HG03378 (cell line): ENCODE data around the gene UNC13D.
A peak's percentile ranks its signal among the peaks of the same experiment; 100 is the strongest.
"Not testable (repeated sequence)": the region's sequence is repeated elsewhere in the genome, so short reads cannot be mapped to it uniquely, and the experiment has no call there.

Source experiments
- ATAC-seq: cut with Tn5 transposase; IDR thresholded peaks from one replicate; pipeline ENCODE4 v1.9.1; 2021; ENCODE audit warnings: mild to moderate bottlenecking, moderate library complexity; ENCODE audit not compliant: unreplicated experiment

Gene UNC13D

DNA sequence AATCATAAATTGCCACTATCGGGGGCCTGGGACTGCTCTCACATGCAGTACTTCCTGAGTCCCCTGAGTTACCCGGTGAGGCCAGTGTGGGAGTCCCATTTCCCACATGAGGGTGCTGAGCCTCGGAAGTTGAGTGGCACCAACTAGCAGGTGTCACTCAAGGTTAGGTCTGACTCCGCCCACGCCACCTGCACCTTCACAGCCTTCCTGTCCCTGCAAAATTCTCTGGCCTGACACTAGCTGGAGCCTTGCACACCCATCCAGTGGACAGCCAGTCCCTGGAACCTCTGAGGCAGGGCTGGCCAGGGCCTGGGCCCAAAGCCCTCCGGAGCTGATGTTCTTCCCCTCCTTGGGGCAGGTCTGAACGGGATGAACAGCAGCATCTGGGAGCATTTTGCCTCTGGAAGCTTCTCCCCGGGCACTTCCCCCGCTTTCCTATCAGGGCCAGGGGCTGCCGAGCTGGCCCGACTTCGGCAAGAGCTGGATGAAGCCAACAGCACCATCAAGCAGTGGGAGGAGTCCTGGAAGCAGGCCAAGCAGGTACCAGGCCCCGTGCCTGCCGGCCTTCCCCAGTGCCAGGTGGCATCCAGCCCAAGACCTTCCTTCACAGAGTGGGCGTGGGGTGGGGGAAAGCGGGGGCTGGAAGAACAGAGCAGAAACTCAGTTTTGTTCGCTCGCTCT is 21.9 kb downstream of the UNC13D start:
- no peak for ATAC-seq

DNA sequence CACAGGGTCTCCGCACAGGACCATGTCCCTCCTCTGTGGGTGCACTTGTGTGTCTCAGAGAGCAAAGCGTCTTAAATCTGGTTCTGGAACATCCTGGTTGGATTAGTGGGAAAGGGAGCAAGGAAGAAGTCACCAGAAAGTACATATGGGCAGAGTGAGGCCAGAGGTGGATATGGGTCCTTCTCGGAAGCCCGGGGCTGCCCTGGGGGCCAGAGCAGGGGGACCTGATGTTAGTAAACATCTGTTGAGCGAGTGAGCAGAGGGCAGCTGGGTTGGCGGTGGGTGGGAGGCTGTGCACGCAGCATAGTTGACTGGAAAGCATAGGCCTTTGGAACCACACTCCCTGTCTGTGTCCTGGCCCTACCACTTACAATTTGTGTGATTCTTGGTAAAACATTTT is 22.7 kb downstream of the UNC13D start:
- no peak for ATAC-seq

DNA sequence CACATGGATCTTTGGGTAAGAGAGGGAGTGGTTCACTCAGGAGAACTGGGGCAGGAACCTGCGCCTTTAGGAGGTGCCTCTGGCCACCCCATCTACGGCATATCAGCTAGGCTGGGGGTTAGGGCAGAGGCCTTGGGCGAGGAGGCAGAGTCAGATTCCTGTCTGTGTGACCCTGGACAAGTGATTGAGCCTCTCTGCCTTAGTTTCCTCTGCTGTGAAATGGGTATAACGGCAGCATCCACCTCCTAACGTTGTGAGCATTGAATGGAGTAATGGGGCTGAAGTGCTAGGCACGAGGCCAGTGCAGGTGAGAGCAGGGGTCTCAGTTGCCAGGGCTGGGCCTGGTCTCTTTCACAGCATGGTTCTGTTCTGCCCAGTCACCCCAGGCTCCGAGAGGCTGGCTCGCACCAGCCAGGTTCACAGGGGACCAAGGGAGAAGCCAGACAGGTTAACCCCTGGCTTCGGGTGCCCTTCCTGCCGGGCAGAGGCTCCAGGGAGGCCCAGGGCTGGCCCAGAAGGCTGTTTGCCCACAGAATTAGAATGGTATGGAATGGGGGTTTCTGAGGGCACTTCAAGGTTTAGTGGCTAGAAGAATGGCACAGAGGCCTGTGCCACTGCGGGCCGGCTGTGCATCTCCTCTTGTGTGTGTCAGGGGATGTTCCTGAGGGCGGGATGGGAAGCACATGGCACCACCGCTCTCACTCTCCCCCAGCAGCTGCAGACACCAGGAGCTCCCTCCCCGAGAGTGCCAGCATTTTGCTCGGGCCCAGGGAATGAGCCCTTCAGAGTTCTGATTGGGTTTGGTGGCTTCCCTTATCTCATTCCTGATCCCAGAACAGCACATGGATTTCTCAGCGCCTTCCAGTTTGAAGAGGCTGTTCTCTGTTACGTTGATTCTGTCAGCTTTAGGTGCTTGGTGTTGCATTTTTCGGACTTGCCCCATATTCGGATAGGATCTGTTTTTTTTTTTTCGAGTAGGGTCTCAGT is 23.8 kb downstream of the UNC13D start:
- no peak for ATAC-seq

DNA sequence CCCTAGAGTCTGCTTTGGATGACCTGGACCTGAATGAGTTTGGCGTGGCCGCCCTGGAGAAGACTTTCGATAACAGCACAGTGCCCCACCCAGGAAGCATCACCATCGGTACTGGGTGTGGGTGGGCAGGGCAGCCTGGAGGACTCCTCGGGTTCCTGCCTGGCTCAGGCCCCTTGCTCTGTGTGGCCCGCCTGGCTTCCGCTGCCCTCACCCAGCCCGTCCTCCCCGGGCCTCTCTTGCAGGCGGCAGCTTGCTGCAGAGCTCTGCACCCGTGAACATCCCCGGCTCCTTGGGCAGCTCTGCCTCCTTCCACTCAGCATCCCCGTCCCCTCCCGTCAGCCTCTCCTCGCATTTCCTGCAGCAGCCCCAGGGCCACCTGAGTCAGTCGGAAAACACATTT is 24.5 kb downstream of the UNC13D start:
- no peak for ATAC-seq

DNA sequence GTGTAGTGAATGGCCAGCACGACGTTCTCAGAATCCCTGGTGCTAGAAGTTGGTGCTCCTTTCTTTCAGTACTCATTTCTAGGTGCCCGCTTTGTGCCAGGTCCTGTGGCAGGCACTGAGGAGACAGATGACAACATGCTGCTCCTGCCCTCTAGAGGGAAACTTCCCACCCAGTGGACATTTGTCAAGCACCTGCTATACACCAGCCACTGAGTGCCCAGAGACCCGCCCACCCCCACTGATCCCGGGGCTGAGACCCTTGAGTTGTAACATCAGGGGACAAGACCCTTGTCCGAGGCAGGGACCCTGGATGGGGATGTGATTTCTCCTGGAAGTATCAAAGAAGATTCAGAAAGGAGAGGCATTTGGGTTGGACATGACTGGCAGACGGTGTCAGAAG is 25.1 kb downstream of the UNC13D start:
- ATAC-seq = no peak

DNA sequence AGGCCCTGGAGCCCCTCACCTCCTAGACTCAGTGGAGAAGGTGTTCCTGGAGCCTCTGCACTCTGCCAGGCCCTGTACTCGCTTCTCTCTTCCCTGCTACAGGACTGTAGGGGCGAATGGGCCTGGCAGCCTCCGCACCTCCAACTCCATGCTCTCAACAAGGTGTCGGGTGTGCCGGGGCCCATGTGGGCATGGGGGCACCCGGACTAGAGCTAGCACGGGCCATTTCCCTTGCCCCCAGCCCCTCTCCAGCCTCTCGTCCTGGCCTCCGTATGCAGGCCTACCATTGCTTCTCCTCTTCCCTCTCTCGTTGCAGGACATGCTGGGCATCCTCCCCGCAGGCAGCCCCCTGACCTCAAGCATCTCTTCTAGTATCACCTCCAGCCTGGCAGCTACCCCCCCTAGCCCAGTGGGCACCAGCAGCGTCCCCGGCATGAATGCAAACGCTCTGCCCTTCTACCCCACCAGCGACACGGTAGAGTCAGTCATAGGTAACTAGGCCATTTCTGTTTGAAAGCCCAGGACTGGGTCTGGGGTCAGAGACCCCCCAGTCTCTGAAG is 25.8 kb downstream of the UNC13D start:
- ATAC-seq = no peak

DNA sequence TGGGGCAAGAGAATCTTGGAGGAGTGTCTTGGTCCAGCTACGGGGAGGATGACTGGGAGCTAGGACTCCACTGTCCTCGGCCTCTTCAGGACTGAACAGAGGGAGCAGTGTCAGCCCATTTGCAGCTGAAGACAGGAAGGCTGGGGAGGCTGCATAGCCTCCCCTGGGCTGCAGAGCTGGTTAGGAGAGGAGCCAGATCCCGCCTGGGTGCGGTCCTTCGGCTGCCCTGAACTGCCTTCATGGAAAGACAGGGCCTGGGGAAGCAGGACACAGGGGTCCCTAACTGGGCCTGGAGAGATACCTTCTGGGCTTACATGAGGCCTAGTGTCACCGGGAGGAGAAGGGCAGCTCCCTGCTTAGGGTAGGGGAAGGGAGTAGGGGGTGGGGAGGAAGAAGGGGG is 26.6 kb downstream of the UNC13D start:
- ATAC-seq = no peak

DNA sequence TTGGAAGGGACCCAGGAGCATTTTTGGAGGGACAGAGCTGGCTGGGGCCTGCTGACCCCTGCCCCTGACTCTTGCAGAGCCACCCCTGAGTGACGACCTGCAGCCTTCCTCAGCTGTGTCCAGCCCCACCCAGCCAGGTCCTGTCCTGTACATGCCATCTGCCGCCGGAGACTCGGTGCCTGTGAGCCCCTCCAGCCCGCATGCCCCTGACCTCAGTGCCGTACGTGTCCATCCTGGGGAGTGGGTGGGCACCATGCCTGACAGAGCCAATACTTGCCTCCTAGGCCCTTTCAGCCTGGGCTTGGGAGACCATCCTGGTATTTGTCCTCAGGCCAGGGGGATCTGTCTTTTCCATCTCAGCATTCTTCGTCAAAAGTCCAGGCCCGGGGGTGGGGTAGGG is 27.5 kb downstream of the UNC13D start:
- no peak for ATAC-seq

DNA sequence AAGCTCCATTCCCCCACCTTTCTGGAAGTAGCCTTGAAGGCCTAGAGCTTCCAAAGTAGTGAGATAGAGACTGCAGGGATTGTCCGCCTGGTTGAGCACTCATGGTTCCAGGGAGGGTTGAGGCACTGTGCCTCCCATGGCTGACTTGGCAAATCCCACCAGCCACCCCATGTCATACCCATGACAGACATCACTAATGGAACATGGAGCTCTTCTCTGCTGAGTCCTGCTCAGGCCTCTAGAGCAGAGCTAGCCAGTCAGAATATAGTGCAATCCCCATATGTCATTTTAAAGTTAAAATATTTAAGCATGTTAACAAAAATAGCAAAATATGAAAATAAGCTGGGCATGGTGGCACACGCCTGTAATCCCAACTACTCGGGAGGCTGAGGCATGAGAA is 28.8 kb downstream of the UNC13D start:
- no peak for ATAC-seq

DNA sequence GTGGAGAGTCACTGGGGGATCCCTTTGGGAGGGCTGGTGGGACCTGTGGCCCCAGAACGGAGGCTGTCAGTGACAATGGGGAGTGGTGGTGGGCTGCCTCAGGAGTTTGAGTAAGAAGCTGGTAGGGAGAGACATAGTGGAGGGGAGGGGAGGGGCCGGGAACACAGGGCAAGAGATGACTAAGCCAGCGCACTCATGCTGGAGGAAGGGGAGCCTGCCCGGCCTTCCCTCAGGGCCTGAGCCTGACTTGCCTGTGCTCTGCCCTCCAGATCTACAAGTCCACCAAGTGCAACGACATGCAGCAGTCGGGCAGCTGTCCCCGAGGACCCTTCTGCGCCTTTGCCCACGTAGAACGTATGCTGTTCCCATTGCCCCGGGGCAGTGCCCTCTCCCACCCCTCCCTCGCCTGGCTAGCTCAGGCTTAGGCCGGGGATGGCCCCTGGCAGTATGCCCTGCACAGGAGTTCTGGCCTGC is 29.3 kb downstream of the UNC13D start:
- no peak for ATAC-seq

DNA sequence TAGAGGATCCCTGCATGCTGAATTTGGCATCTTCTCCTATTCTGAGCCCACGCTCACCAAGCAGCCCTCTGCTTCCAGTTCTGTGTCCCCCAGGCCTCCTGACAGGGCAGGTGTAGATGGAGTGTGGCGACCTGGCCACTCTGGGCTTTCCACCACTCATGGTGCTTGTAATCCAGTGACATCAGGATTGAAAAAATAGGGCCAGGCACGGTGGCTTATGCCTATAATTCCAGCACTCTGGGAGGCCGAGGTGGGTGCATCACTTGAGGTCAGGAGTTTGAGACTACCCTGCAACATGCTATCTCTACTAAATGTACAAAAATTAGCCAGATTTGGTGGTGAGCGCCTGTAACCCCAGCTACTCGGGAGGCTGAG is 30.2 kb downstream of the UNC13D start:
- no peak for ATAC-seq

DNA sequence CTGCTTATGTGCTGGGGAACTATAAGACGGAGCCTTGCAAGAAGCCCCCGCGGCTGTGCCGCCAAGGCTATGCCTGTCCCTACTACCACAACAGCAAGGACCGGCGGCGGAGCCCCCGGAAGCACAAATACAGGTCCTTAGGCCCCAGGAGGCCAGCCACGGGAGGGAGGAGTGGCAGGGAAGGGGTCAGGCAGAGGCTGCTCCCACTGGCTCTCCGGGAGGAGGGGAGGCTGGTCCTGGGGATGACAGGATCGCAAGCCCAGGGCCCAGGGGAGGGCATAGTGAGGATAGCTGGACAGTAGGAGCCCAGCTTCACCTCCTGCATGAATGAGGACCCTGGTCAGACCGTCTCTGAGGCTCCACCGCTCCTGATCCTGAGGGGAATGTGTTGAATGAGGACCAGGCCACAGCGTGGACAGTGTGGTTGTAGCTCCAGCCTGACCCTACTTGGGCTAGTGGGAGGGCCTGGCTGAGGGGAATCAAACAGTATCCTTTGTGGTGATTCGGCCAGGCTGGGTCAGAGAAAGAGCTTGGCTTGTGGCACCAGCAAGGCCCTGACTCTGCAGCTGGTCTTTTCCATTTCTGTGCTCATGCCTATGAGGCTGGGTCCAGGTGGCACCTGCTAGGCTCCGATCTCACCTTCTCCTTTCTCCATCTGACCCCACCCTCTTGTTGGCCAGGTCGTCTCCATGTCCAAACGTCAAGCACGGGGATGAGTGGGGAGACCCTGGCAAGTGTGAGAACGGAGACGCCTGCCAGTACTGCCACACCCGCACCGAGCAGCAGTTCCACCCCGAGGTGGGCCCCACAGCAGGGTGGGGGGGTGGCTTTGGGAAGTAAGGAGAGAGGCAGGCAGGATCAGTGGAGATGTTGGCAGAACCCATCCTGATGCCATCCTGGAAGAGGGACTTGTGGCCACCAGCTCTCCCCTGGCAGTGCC is 30.9 kb downstream of the UNC13D start:
- ATAC-seq = no peak

DNA sequence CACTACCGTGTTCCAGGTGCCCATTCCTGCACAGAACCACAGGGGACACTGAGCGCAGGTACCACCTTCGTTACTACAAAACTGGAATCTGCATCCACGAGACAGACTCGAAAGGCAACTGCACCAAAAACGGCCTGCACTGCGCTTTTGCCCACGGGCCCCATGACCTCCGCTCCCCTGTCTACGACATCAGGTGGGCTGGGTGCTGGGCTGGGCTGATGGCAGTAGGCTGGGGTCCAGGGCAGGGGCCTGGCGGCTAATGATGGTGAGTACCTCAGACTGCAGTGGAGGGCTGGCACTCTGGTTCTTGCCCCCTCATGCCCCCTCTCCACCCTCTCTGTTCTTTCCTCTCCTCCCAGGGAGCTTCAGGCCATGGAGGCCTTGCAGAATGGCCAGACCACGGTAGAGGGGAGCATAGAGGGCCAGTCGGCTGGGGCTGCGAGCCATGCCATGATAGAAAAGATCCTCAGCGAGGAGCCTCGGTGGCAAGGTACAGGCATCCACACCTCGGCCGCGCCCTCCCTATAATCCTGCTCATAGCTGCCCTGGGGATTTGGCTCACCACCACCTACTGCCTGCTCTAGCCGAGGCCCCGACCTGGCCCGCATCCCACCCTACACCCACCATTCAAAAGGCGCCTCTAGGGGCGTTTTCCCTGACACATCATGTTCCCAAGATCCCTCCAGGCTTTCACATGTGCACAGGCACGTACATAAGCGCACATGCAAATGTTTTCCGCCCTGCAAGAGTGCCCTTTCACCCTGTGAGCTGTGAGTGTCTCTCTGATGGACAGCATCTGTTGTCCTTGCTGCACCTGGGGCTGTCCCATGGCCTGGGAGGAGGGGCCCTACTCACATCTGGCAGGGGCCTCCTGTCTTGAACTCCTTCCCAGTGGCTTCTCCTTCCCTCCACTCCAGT is 31.8 kb downstream of the UNC13D start:
- no peak for ATAC-seq

DNA sequence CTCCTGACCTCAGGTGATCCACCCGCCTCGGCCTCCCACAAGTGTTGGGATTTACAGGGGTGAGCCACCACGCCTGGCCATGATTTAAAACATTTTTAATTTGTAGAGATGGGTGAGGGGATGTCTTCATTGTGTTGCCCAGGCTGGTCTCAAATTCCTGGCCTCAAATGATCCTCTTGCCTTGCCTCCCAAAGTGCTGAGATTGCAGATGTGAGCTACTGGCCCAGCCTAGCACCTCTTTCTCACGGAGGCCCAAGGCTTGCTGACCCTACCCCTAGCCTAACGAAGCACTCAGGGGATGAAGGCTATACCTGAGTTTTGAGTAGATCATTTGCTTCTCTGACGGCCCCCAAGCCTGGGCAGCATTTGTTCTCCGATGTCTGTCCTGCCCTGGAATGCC is 33.0 kb downstream of the UNC13D start:
- ATAC-seq = no peak

DNA sequence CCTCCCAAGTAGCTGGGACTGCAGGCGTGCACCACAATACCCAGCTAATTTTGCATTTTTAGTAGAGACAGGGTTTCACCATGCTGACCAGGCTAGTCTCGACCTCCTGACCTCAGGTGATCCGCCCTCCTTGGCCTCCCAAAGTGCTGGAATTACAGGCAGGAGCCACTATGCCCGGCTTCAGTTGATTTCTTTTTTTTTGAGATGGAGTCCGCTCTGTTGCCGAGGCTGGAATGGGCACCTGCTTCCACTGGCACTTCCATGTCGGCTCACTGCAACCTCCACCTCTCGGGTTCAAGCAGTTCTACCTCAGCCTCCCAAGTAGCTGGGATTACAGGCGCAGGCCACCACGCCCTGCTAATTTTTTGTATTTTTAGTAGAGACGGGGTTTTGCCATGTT is 33.4 kb downstream of the UNC13D start:
- ATAC-seq = not testable (repeated sequence)

DNA sequence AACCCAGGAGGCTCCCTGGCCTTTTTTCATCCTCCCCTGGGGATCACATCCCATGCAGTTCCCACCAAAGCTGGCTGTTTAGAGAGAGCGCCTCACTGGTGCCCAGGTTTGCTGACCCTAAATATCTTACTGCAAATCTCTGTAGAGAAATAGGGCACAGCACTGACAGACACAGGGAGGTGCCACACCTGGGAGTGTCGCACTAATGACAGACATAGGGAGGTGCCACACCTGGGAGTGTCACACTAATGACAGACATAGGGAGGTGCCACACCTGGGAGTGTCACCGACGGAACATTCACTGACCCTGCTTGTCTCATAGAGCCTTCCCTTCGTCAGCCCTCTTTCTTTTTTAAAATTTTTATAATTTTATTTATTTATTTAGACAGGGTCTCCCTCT is 34.0 kb downstream of the UNC13D start:
- ATAC-seq = no peak

DNA sequence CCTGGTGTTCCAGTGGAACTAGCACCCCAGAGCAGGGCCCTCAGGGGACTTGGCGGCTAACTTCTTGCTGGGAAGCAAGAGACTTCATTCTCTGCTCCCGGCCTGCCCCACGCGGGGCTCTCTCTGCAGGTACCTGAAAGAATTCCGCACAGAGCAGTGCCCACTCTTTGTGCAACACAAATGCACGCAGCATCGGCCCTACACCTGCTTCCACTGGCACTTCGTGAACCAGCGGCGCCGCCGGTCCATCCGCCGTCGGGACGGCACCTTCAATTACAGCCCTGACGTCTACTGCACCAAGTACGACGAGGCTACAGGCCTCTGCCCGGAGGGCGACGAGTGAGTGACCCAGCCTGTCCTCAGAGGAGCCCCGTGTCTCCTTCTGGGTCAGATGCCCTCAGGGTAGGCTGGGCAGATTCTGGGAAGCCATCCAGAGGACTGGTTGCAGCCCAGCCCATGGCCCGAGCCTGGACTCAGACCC is 34.5 kb downstream of the UNC13D start:
- no peak for ATAC-seq

DNA sequence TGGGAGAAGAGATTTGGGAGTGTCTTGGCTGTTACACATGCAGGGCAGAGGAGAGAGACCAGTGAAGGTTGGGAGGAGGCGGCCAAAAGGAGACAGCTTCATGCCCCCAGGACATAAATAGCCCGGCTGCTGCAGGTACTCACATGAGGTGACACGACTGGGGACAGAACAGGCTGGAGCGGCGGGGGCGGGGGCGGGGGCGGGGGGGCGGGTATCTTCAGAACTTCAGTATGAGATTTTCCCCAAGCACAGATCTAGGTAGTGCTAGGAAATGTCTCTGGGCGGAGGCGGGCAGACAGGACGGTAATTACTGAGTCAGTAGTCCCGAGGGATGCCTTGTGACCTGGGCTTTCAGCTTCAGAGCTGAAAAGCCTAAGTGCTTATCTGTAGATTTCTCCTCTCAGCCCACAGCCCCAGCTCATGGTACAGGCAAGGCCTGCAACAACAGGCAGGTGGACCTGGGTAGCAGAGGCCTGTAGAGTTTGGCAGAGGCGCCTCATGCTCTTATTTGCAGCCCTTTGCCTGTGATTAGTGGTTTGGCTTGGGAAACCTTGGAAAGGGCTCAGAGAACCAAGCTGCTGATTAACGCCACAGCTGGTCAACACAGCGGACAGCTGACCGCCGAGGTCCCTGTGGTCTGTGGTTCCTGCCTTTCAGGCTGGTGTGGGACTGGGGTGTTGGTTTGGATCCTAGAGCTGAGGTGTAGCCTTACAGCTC is 35.1 kb downstream of the UNC13D start:
- ATAC-seq = peak; percentile 70

DNA sequence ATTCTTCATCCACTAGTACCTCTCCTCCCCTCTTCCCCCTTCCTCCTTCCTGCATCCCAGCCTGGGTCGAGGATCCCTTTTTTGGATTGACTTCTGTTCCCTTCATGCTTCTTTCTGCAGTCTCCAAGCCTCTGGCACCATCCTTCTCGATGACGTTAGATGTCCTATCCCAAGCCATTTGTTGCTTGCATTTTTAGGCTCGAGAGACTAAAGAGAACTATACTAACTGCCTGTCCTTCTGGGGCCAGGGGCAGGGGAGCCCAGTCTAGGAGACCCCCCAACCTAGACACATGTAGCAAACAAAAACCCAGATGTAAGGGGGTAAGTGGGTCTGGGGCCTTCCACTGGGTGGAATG is 35.7 kb downstream of the UNC13D start:
- ATAC-seq = no peak
